Anterior cingulate cortex (tissue), 58 donors: ENCODE data around the gene HTR3A.

ENCODE experiments used
- DNase-seq, 58 donors: peaks; one replicate each; lab custom pipeline; 2025; lab: John Stamatoyannopoulos, UW

HTR3A gene

DNA sequence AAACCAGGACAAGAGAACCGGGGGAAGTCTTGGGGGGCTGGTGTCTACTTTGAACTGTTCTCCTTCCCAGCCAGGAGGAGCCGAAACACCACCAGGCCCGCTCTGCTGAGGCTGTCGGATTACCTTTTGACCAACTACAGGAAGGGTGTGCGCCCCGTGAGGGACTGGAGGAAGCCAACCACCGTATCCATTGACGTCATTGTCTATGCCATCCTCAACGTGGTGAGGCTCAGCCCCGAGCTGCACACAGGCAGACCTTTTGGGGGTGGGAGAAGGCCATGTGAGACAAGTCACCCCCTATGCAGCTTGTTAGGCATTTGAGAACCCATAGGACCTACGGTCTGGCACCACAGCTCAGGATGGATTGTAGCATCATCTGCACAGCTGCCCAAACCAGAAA lies 2.8 kb downstream of the HTR3A start:
- DNase-seq, result no peak

DNA sequence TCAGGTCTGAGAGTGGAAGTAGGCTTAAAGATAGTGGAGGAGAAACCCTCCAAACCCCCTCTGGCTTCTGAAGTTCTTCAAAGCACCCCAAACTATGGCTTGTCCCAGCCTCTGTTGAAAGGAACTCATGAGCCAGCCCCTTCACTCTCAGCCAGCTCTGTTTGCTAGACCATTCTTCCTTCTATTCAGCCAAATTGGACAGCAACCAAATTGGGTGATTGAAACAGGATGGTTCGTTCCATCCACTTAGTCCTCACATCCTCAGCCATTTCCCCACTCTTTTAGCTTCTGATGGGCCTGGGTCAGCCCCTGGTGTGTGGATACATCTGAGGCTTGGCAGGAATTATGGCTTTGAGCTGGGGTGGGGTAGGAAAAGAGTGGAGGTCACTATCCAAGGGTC lies 4.5 kb downstream of the HTR3A start:
- no peak for DNase-seq

GRCh38 chr11:113980785-113981184 lies 5.9 kb downstream of the HTR3A start:
- no peak for DNase-seq

DNA sequence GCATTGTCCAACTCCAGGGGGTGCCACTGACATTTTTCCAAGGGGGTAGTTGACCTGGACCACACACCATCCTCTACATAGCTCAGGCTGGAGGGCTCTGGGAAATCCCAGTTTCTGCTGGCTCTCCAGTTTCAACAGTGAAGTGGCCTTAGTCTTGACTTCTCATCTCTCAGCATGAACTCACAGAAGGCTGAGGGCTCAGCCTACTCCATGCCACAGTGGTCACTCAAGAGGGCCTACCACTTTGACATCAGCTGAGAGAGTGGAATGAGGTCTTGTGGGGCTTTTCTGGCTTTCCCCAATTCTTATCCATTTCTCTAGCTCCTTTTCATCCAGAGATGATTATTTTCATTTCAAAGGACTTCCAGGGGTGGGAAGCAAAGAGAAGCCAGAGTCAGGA lies 7.4 kb downstream of the HTR3A start:
- no peak for DNase-seq

DNA sequence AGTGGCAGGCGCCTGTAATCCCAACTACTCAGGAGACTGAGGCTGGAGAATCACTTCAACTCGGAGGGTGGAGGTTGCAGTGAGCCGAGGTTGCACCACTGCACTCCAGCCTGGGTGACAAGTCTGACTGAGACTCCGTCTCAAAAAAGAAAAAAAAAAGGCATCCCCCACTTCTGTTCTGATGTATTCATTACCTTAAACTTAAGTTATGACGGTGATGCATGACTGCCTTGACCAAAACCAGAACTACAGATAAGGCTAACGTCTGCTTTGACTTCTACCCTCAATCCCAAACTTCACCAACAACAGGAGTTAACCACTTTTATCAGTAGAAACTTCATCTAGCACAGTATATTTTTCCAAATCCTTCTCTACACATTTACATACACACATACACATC lies 9.9 kb downstream of the HTR3A start:
- no peak for DNase-seq

GRCh38 chr11:113985906-113986305 lies 11.0 kb downstream of the HTR3A start:
- no peak for DNase-seq

- no peak for DNase-seq
Measured at GRCh38 chr11:113986351-113987140, 11.6 kb downstream of the HTR3A start.

GRCh38 chr11:113989381-113989780 lies 14.5 kb downstream of the HTR3A start:
- DNase-seq, result no peak

- no peak for DNase-seq
Measured at GRCh38 chr11:113989916-113990315, 15.0 kb downstream of the HTR3A start.

DNA sequence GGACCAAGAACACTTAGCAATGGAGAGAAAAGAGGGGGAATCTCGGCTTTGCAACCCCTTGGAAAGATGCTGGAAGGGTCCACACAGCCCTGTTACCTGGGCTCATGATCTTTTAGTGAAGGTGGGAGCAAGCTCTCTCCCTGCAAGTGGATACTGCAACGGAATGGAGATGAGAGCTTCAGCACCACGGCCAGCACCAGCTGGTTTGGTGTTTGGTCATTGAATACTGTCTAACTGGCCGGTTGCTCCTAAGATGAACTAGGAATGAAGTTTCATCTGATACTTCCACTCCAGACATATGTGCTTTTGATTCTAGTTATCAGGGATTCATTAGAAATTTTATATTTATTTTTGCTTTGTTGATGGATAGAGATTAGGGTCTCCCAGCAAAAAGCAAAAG lies 16.3 kb downstream of the HTR3A start:
- DNase-seq, result no peak

DNA sequence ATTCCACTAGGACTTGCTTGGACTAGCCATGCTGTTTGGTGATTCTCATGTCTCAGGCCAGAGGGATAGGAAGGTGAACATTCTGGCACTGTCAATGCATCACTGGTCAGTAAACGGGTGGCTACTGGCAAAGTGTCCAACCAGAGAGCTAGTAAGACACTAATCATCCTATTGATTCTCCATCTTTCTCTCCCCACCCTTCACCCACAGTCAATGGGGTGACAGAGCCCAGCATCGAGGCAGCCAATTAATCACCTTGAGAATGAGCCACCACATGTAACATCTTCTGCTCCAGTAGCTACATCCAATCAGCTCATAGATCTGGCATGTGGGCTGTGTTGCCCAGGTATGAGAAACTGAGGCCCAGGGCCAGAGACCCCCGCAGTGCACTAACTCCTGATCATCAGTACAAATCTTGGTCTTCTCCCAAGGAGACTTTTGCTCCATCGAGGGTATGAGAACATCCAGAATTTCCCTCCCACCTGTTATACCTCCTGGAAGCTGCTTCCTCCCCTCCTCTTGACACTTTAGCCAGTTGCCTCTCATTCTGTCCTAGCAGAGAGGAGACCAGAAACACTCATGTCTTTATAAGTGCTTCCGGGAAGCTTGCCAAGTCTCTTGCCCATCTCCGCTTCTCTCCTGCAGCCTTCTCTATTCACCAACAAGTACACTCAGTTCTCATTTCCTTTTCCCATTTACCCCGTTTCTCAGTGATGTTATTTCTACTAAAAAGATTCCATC lies 17.0 kb downstream of the HTR3A start:
- DNase-seq, result peak in 10 of 58 donors; percentile 3 to 31 (median 22)

GRCh38 chr11:113992459-113993110 lies 17.7 kb downstream of the HTR3A start:
- DNase-seq, result peak in 6 of 58 donors; percentile 6 to 25 (median 12)

DNA sequence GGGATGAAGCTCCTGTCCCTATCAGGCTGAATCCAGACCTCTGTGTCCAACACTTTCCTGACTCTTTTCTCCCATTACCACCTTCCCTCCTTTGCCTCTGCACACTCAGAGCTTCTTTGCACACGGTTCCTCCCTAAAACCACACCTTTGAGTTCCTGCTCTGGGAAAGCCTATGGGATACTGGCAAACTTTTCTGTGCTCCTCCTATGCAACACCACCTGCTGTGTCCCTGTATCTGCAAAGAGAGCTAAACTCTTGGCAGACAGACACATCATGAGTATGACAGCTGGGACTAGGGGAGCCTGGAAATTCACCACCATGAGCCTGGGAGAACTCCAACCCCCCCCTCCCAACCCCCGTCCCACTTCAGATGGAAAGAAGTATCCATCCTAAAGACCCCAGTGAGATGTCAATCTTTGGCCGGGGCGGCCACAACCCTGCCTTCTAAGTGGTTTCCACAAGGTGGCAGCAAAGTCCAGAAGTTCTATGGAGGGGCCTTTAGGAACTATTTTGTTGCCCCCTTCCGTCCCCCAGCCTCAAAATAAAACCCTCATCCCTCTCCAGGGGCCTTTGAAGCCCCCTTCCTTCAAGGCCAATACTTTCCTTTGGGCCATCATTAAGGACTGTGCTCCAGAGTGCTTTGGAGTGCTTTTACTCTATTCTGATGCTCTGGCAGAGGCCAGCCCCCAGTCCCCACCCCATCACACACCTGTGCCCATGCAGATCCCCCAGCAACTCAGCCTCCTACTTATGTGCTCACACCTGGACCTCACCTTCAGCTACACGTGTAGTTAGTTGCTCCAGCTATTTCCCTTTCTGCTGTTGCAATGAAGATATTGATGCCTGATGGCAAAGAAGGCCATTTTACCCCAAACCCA lies 19.4 kb downstream of the HTR3A start:
- peak in 5 of 58 donors; percentile 6 to 10 (median 9) for DNase-seq

- no peak for DNase-seq
Measured at GRCh38 chr11:113997473-113997872, 22.6 kb downstream of the HTR3A start.

- DNase-seq, result no peak
Measured at GRCh38 chr11:113998574-113998973, 23.7 kb downstream of the HTR3A start.

DNA sequence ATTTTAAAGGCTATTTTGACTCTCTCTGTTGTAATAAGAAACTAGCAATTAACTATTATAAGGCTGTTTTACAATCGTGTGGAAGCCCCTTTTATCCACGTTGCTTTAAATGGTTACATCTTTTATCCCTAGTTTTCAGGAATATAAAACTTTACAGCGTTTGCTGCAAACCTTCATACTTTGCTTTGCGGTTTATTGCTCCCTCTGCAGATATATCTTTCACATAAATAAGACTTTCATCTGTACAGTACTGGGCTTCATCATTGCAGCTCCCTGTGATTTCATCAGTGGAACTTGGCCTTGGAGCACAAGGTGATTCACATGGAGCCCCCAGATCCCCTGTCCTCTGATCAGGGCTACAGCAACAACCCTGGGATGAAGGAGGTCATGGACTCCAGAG lies 25.6 kb downstream of the HTR3A start:
- DNase-seq, result no peak

DNA sequence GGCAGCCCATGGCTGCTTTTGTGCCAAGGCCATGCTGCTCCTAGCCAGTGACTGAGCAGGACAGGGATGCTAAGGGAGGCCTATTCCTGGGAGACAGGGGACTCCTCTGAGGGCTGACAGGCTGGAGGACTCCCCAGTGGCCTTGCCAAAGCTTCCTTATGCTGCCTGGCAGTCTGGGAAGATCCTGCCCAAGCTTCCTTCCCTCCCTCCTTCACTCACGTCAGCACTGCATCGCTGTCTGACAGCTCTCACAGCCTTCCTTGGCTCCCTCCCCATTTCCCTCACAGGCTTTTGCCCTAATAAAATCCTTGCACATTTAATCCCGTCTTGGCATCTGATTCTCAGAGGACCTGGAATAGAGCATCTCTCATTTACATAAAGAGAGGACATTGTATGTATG lies 26.5 kb downstream of the HTR3A start:
- no peak for DNase-seq

- no peak for DNase-seq
Measured at GRCh38 chr11:114008331-114008730, 33.4 kb downstream of the HTR3A start.

GRCh38 chr11:114010931-114011330 lies 36.0 kb downstream of the HTR3A start:
- DNase-seq, result no peak

GRCh38 chr11:114011443-114011842 lies 36.5 kb downstream of the HTR3A start:
- DNase-seq, result no peak
